ENCODE data around the gene HOXA9. TPM values are rescaled to one million over a fixed set of nuclear protein-coding genes. Genes with fewer than 3 reads are reported as not detected.

HOXA9 gene
- polyA plus RNA-seq, 3 donors, result 0.55 to 1.9 (median 1.2) TPM

GRCh38 chr7:27150568-27151340 is 14.6 kb downstream of the HOXA9 start:
- Mint-ChIP-seq H3K4me1 (peaks cover 59% of the 10 kb centered on the region), H3K27me3 (ENCODE audit: low read depth in 3 of 3) (peaks cover 94 to 100% (median 99%) of the 10 kb centered on the region in 3 donors), H3K27ac (no peak overlapping the region), H3K4me3 (peak overlapping the region; percentile 78 to 94), H3K9me3 (peaks cover 3 to 57% (median 32%) of the 10 kb centered on the region in 7 donors), H3K36me3 (peaks cover 15 to 32% of the 10 kb centered on the region in 2 donors)
- H3K4me2 ChIP-seq (replicated peaks; ENCODE audit: extremely low read depth, low read length, poor library complexity, severe bottlenecking), result peak overlapping the region; percentile 73
- peak; percentile 64 to 70 (median 69) for DNase-seq
- H3K79me2 ChIP-seq (ENCODE audit: insufficient read depth, low read length), result no peaks in the 10 kb centered on the region
- H3K27me3 ChIP-seq (ENCODE audit: control insufficient read depth in 2 of 2, insufficient read depth in 2 of 2, low read length in 2 of 2), result peaks cover 92 to 100% of the 10 kb centered on the region in 2 donors
- peak overlapping the region; percentile 43 for H2AFZ ChIP-seq (ENCODE audit: insufficient read depth, low read depth, low read length, poor library complexity, severe bottlenecking)
- no peak overlapping the region for H3K27ac ChIP-seq (ENCODE audit: low read depth in 1 of 2, low read length in 2 of 2)
- H3K4me3 ChIP-seq (replicated peaks in 1 of 3; ENCODE audit: low read depth in 2 of 3, low read length in 3 of 3), result peak overlapping the region in 2 of 3 experiments; percentile 14 to 66
- WGBS (ENCODE audit: insufficient coverage), result under 1% methylated on average over 57 of the region's 58 CpGs
- peaks cover 56 to 61% of the 10 kb centered on the region in 2 donors for H3K4me1 ChIP-seq (ENCODE audit: control insufficient read depth in 1 of 2, insufficient read depth in 2 of 2, low read length in 2 of 2)
- no peaks in the 10 kb centered on the region for H4K20me1 ChIP-seq (ENCODE audit: insufficient read depth, low read length)
- H3K36me3 ChIP-seq (replicated peaks in 1 of 2; ENCODE audit: control insufficient read depth in 1 of 2, insufficient read depth in 2 of 2, low read length in 2 of 2), result no peaks in the 10 kb centered on the region
- intact Hi-C loops (cut with micrococcal nuclease), result loop anchor here (5.0 kb wide), 2 partner anchors 37 to 1288 kb away; partner anchors contain the start of gene HOXA11 (in 2 of the 2)
- H3K9ac ChIP-seq (ENCODE audit: insufficient read depth, low read length, poor library complexity, severe bottlenecking), result no peak overlapping the region
- TF ChIP-seq, protein P1, sequence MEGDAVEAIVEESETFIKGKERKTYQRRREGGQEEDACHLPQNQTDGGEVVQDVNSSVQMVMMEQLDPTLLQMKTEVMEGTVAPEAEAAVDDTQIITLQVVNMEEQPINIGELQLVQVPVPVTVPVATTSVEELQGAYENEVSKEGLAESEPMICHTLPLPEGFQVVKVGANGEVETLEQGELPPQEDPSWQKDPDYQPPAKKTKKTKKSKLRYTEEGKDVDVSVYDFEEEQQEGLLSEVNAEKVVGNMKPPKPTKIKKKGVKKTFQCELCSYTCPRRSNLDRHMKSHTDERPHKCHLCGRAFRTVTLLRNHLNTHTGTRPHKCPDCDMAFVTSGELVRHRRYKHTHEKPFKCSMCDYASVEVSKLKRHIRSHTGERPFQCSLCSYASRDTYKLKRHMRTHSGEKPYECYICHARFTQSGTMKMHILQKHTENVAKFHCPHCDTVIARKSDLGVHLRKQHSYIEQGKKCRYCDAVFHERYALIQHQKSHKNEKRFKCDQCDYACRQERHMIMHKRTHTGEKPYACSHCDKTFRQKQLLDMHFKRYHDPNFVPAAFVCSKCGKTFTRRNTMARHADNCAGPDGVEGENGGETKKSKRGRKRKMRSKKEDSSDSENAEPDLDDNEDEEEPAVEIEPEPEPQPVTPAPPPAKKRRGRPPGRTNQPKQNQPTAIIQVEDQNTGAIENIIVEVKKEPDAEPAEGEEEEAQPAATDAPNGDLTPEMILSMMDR (IDR thresholded peaks at IDR 0.05), result peak; percentile 90
- H3K9me3 ChIP-seq (replicated peaks in 1 of 2; ENCODE audit: control insufficient read depth in 1 of 2, insufficient read depth in 1 of 2, low read length in 2 of 2), result peaks cover 5 to 72% of the 10 kb centered on the region in 2 donors

DNA sequence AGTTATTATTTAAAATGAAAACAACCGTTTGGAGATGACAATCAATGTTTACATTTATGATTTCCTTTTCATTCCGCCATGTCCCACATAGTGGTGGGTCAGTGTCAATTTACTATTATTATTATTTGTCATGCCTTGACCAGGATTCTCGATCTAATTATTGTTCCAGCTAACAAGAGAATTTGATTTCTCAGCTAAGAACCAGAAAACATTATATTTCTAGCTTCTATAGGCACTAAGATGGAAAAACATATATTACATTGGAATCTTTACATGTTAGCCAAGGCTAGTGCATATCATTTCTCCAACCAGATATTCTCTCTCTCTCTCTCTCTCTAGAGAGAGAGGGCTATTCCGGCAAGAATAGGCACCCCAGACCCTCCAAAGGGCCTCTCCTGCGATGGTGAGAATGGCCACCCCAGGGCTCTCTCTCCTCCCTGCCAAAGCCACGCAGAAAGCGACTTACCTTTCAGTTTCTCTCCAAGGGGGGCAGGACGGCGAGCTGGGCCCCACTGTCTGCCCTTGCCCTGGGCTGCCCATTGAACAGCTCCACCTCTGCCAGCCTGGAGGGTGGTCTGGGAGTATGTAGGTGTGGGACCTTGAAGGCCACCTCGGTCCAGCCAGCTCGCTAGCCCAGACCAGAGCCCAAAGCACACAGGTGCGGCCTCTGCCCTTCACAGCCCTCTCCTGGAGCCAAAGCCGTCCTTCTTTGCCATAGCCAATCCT is 15.3 kb downstream of the HOXA9 start:
- H3K79me2 ChIP-seq (ENCODE audit: insufficient read depth, low read length), result no peaks in the 10 kb centered on the region
- peaks cover 84 to 100% of the 10 kb centered on the region in 2 donors for H3K27me3 ChIP-seq (ENCODE audit: control insufficient read depth in 2 of 2, insufficient read depth in 2 of 2, low read length in 2 of 2)
- Mint-ChIP-seq H3K27me3 (ENCODE audit: low read depth in 3 of 3) (peaks cover 95 to 100% (median 99%) of the 10 kb centered on the region in 3 donors), H3K4me3 (peak overlapping the region in 1 of 2 donors; percentile 94), H3K9me3 (peaks cover 10 to 58% (median 33%) of the 10 kb centered on the region in 7 donors), H3K4me1 (peaks cover 54% of the 10 kb centered on the region), H3K36me3 (peaks cover 15 to 31% of the 10 kb centered on the region in 2 donors), H3K27ac (no peak overlapping the region)
- TF ChIP-seq, protein P1 (IDR thresholded peaks at IDR 0.05), result no peak
- DNase-seq, result no peak
- 6% methylated on average over 6 of the region's 13 CpGs for WGBS (ENCODE audit: insufficient coverage)
- H3K4me1 ChIP-seq (ENCODE audit: control insufficient read depth in 1 of 2, insufficient read depth in 2 of 2, low read length in 2 of 2), result peaks cover 49 to 53% of the 10 kb centered on the region in 2 donors
- H3K4me2 ChIP-seq (replicated peaks; ENCODE audit: extremely low read depth, low read length, poor library complexity, severe bottlenecking), result peak overlapping the region; percentile 73
- peaks cover 12 to 65% of the 10 kb centered on the region in 2 donors for H3K9me3 ChIP-seq (replicated peaks in 1 of 2; ENCODE audit: control insufficient read depth in 1 of 2, insufficient read depth in 1 of 2, low read length in 2 of 2)
- intact Hi-C loops (cut with micrococcal nuclease), result loop anchor here (5.0 kb wide), 2 partner anchors 37 to 1288 kb away; partner anchors contain the start of gene HOXA11 (in 2 of the 2)
- no peaks in the 10 kb centered on the region for H4K20me1 ChIP-seq (ENCODE audit: insufficient read depth, low read length)
- H3K36me3 ChIP-seq (replicated peaks in 1 of 2; ENCODE audit: control insufficient read depth in 1 of 2, insufficient read depth in 2 of 2, low read length in 2 of 2), result no peaks in the 10 kb centered on the region
- H3K9ac ChIP-seq (ENCODE audit: insufficient read depth, low read length, poor library complexity, severe bottlenecking), result no peak overlapping the region
- H2AFZ ChIP-seq (ENCODE audit: insufficient read depth, low read depth, low read length, poor library complexity, severe bottlenecking), result peak overlapping the region; percentile 43
- no peak overlapping the region for H3K27ac ChIP-seq (ENCODE audit: low read depth in 1 of 2, low read length in 2 of 2)
- H3K4me3 ChIP-seq (replicated peaks in 1 of 3; ENCODE audit: low read depth in 2 of 3, low read length in 3 of 3), result peak overlapping the region in 1 of 3 experiments; percentile 66

All from CD14-positive monocyte (primary cell).